ENCODE measurements around the gene SLCO3A1. TPM values are rescaled to one million over a fixed set of nuclear protein-coding genes. Genes with fewer than 3 reads are reported as not detected.

The SLCO3A1 gene
- total and polyA plus RNA-seq, 2 of the 8 experiments (the other 6 are each of a cell fraction or from before 2014, with no cell fraction given), result 15.1 to 20.4 TPM

DNA sequence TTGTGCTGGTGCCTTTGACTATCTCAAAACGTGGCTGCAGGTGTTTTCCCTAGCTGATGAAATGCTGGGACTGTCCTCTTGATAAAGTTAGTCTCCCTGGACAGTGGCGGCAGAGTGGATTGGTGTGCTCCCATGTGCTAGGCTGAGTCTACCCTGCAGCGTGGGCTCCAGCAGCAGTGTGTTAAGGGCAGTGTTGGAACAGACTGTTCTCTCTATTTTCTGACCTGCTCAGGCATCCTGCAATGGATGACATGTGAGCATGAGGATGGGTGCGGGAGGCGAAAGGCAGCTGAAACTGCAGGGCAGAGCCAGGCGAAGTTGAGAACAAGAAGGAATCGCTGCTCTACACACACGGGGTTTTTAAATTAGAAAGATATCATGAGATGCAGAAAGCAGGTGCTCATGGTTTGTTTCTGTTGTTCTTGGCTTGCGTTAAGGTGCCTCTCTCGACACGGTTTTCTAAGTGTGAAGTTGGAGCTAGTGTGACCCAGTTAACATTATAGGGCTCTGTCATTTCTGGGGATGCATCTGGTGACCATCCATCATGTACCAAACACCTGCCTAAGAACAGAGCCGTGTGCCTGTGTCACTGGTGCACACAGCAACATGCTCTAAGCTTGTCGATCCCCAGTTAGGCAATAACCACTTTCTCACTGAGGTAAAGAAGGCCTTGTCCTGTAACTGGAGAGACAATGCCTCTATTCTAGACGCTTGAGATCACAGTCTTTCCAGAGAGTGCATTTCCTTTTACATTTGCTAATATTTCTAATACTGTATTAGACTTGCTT lies 44.3 kb downstream of the SLCO3A1 start:
- ChIA-PET POLR2A (ENCODE audit: partially characterized antibody) (interaction anchor here (1.6 kb wide), 1 partner anchor 18 kb away, joined by 3 read pairs; no protein-coding TSS in a partner anchor), CTCF (ENCODE audit: partially characterized antibody) (interaction anchor here (0.8 to 1.8 kb wide), 6 partner anchors 11 to 181 kb away, joined by 3 to 6 read pairs (median 4); no protein-coding TSS in a partner anchor)
- no peak overlapping the region for H4K8ac ChIP-seq (ENCODE audit: extremely low read depth, insufficient read depth, low read length)
- H3K4me2 ChIP-seq (ENCODE audit: insufficient read depth in 1 of 2, low read depth in 2 of 2, low read length in 2 of 2), result no peak overlapping the region
- peaks cover 0 to 16% (median 6%) of the 10 kb centered on the region in 4 experiments; a peak in 4 of 7 replicates for H3K4me1 ChIP-seq (replicated peaks in 1 of 4; ENCODE audit: control insufficient read depth in 3 of 4, insufficient read depth in 4 of 4, low read length in 3 of 4)
- H3K27me3 ChIP-seq (replicated peaks in 1 of 4; ENCODE audit: control insufficient read depth in 3 of 4, extremely low read depth in 1 of 4, insufficient read depth in 3 of 4, low read length in 3 of 4), result no peaks in the 10 kb centered on the region
- H2BK120ac ChIP-seq (replicated peaks; ENCODE audit: low read depth, low read length), result no peak overlapping the region
- DNase-seq (ENCODE audit: low read depth in 1 of 2, low spot score in 2 of 2) (no peak), FAIRE-seq (no peak)
- H2BK15ac ChIP-seq (ENCODE audit: low read length), result 0 out of 2 replicates have a peak overlapping the region, but pooled peaks have one; percentile 36
- H3K79me1 ChIP-seq (ENCODE audit: low read depth, low read length), result no peaks in the 10 kb centered on the region; the same call in 1 of the 2 replicates
- no peak overlapping the region for H2AFZ ChIP-seq (ENCODE audit: low read length)
- H4K20me1 ChIP-seq (replicated peaks in 1 of 2; ENCODE audit: control insufficient read depth in 1 of 2, insufficient read depth in 2 of 2, low read length in 2 of 2), result no peaks in the 10 kb centered on the region
- H3K9me3 ChIP-seq (ENCODE audit: insufficient read depth in 2 of 2, low read depth in 1 of 2, low read length in 1 of 2), result no peaks in the 10 kb centered on the region
- H3K23me2 ChIP-seq (ENCODE audit: low read depth, low read length), result no peaks in the 10 kb centered on the region
- no peak overlapping the region for H3K18ac ChIP-seq (ENCODE audit: extremely low read depth, low read length)
- H3K56ac ChIP-seq (replicated peaks; ENCODE audit: insufficient read length, low read depth, low read length), result no peak overlapping the region
- no peak overlapping the region for H2BK20ac ChIP-seq (ENCODE audit: low read length)
- no peak overlapping the region for H3K4ac ChIP-seq (replicated peaks; ENCODE audit: insufficient read length, low read depth, low read length)
- H4K5ac ChIP-seq (ENCODE audit: insufficient read length, low read depth, low read length), result no peak overlapping the region
- H4K91ac ChIP-seq (replicated peaks; ENCODE audit: insufficient read length, low read length), result no peak overlapping the region
- no peak overlapping the region for H3K4me3 ChIP-seq (ENCODE audit: extremely low read depth in 1 of 4, insufficient read depth in 2 of 4, low read depth in 3 of 4, low read length in 4 of 4)
- H3K23ac ChIP-seq (ENCODE audit: insufficient read length), result no peak overlapping the region
- H2BK5ac ChIP-seq (ENCODE audit: low read depth, low read length), result no peak overlapping the region
- H3K79me2 ChIP-seq (ENCODE audit: control insufficient read depth in 1 of 2, insufficient read depth in 2 of 2, low read length in 2 of 2), result peaks cover 0 to 2% of the 10 kb centered on the region in 2 experiments; a peak in 1 of 4 replicates
- no peak overlapping the region for H3K14ac ChIP-seq (ENCODE audit: insufficient read length)
- WGBS, 2 experiments (ENCODE audit: extremely low coverage in 1 of 2, insufficient coverage in 1 of 2, insufficient read length in 1 of 2, insufficient replicate concordance in 2 of 2, low coverage in 1 of 2, low lambda C conversion rate in 2 of 2, missing lambda C conversion rate in 1 of 2), result 91% methylated on average over 14 of the region's 14 CpGs; no CpG with 5 or more reads in 1 of the 2 experiments
- H2AK5ac ChIP-seq (ENCODE audit: low read depth, low read length), result no peak overlapping the region
- H3K36me3 ChIP-seq (ENCODE audit: control insufficient read depth in 2 of 4, insufficient read depth in 4 of 4, low read length in 3 of 4), result no peaks in the 10 kb centered on the region
- H3K27ac ChIP-seq (ENCODE audit: low read depth, low read length), result no peak overlapping the region
- no peak overlapping the region for H3K9ac ChIP-seq (replicated peaks in 1 of 4; ENCODE audit: extremely low read depth in 1 of 4, low read depth in 3 of 4, low read length in 3 of 4)
- H2BK12ac ChIP-seq (ENCODE audit: low read depth, low read length), result no peak overlapping the region; the same call in 1 of the 2 replicates
- TF ChIP-seq GABPA (IDR thresholded peaks at IDR 0.05; ENCODE audit: borderline replicate concordance, insufficient read depth, low read length) (no peak), KDM1A (IDR thresholded peaks at IDR 0.05; ENCODE audit: borderline replicate concordance, low read length) (no peak), SUZ12 (IDR thresholded peaks at IDR 0.05; ENCODE audit: low read length) (no peak), KDM5A (IDR thresholded peaks at IDR 0.05; ENCODE audit: low read length) (no peak), EGR1 (IDR thresholded peaks at IDR 0.05; ENCODE audit: borderline replicate concordance, low read depth, low read length) (no peak), BRCA1 (IDR thresholded peaks at IDR 0.05; ENCODE audit: low read depth, low read length) (no peak), TBP (IDR thresholded peaks at IDR 0.05; ENCODE audit: low read depth, low read length) (no peak), CHD1 (IDR thresholded peaks at IDR 0.05; ENCODE audit: low read depth, low read length) (no peak), KDM4A (IDR thresholded peaks at IDR 0.05; ENCODE audit: low read depth, low read length, severe bottlenecking) (no peak), SP1 (IDR thresholded peaks at IDR 0.05; ENCODE audit: low read depth, low read length) (no peak)
- TF ChIP-seq, protein P1, sequence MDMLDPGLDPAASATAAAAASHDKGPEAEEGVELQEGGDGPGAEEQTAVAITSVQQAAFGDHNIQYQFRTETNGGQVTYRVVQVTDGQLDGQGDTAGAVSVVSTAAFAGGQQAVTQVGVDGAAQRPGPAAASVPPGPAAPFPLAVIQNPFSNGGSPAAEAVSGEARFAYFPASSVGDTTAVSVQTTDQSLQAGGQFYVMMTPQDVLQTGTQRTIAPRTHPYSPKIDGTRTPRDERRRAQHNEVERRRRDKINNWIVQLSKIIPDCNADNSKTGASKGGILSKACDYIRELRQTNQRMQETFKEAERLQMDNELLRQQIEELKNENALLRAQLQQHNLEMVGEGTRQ (IDR thresholded peaks at IDR 0.05; ENCODE audit: low read length), result no peak
